GM12892 (cell line): ENCODE data around the gene KCNT1.

Source experiments
- POLR2A ChIP-seq: IDR thresholded peaks from 2 replicates; pipeline ENCODE4 v1.6.1; 2011; ENCODE audit warnings: low read depth, low read length, control low read depth
- POLR2AphosphoS5 ChIP-seq: IDR thresholded peaks from 2 replicates; pipeline ENCODE4 v1.6.1; 2011; ENCODE audit warnings: low read depth, low read length, control low read depth
- TAF1 ChIP-seq: IDR thresholded peaks from 2 replicates; pipeline ENCODE4 v1.6.1; 2011; ENCODE audit warnings: low read depth, mild to moderate bottlenecking, control low read depth, low read length, borderline replicate concordance

- TF ChIP-seq POLR2A (no peak), POLR2AphosphoS5 (no peak), TAF1 (no peak)
Measured at GRCh38 chr9:135833864-135834263, 131.9 kb downstream of the KCNT1 start.
